Uterus (tissue), 4 donors: ENCODE measurements around the gene CCDC152. TPM values are rescaled to one million over a fixed set of nuclear protein-coding genes. Genes with fewer than 3 reads are reported as not detected.

Experiments
- DNase-seq, 2 donors: peaks; one replicate each; pipeline ENCODE4 v3.0.0-alpha.2; 2019 to 2020
- H3K27ac ChIP-seq, 2 donors: fragments of 200-600 bp; sonication (generic); 1 replicate in 1 of 2; 2 replicates in 1 of 2; pipeline ENCODE4 v1.5.1; 2016 to 2018
- H3K27me3 ChIP-seq, 2 donors: fragments of 200-600 bp; sonication (generic); one replicate each; pipeline ENCODE4 v1.5.1; 2018 to 2019; ENCODE audit warnings: control low read depth in 1 of 2
- H3K36me3 ChIP-seq, 2 donors: fragments of 200-600 bp; sonication (generic); one replicate each; pipeline ENCODE4 v1.5.1; 2019; ENCODE audit warnings: control low read depth in 1 of 2
- H3K4me1 ChIP-seq, 2 donors: fragments of 200-600 bp; sonication (generic); one replicate each; pipeline ENCODE4 v1.5.1; 2018 to 2019; ENCODE audit warnings: control low read depth in 1 of 2
- H3K4me3 ChIP-seq, 2 donors: fragments of 200-600 bp; sonication (generic); 1 replicate in 1 of 2; 2 replicates in 1 of 2; pipeline ENCODE4 v1.5.1; 2018 to 2019; ENCODE audit warnings: mild to moderate bottlenecking in 1 of 2
- H3K9me3 ChIP-seq, 2 donors: fragments of 200-600 bp; sonication (generic); one replicate each; pipeline ENCODE4 v1.5.1; 2019; ENCODE audit warnings: control low read depth in 1 of 2
- POLR2A ChIP-seq, 2 donors: fragments of 450-650 bp; IDR thresholded peaks; one replicate each; pipeline ENCODE4 v1.6.1; 2016; ENCODE audit warnings: antibody characterized with exemption in 2 of 2, mild to moderate bottlenecking in 1 of 2, moderate library complexity in 1 of 2
- intact Hi-C: fragments of 100-400 bp; cut with DNase I; formaldehyde crosslinking; loops from one replicate; pipeline ENCODE4 v1.15.1; 2023; ENCODE audit warnings: low total_unique reads
- total RNA-seq, 4 donors: library from RNA; depleted of rRNA in 3 of 4; stranded (reverse); fragments of >200 nt in 3 of 4; gene quantifications; one replicate each; pipeline versions ENCODE4 v1.1.0 to v1.2.4, GENCODE V29; 2014 to 2023
- TF ChIP-seq, protein P1 (sequence below), 4 experiments: fragments of 200-600 bp in 2 of 4; fragments of 450-650 bp in 2 of 4; sonication (generic) in 2 of 4; IDR thresholded peaks; one replicate each; pipeline ENCODE4 v1.5.1; 2016 to 2019; ENCODE audit warnings: antibody characterized with exemption in 4 of 4, mild to moderate bottlenecking in 2 of 4, moderate library complexity in 1 of 4
- donor health status: DM: yes; HTN: yes; CAD: no.

Gene CCDC152
- total RNA-seq, 4 donors from 2014 or later, result 0.76 to 3.9 TPM; not detected in 2

DNA sequence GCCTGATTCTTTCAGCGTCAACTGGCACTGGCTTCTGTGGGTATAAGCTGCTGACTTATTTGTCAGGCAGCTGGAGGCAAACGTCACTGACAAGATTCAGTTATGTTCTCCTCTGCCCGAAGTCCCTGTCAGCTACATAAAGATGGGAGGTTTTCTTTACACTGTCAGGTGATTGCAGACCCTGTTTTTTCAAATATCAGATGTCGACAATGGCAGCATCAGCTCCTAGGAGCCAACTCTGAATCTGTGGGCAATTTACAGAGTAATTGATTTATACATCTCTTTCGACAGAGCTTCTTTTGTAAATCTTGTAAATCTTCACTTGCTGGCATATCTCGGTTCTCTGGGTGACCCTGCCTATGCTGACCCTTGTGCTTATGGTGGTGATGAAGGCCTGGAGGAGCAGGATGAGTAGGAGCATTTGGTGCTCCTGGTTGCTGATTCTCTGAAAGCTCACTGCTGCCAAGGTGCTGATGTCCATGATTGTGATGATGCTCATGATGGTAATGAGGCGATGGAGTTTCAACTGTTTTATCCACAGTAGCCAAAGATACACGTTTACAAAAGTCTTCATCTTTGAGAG is 44.2 kb downstream of the CCDC152 start:
- Histone ChIP-seq H3K4me3 (no peak overlapping the region), H3K9me3 (no peaks in the 10 kb centered on the region), H3K36me3 (no peaks in the 10 kb centered on the region), H3K27ac (no peak overlapping the region), H3K27me3 (no peaks in the 10 kb centered on the region), H3K4me1 (no peaks in the 10 kb centered on the region)
- TF ChIP-seq, protein P1, sequence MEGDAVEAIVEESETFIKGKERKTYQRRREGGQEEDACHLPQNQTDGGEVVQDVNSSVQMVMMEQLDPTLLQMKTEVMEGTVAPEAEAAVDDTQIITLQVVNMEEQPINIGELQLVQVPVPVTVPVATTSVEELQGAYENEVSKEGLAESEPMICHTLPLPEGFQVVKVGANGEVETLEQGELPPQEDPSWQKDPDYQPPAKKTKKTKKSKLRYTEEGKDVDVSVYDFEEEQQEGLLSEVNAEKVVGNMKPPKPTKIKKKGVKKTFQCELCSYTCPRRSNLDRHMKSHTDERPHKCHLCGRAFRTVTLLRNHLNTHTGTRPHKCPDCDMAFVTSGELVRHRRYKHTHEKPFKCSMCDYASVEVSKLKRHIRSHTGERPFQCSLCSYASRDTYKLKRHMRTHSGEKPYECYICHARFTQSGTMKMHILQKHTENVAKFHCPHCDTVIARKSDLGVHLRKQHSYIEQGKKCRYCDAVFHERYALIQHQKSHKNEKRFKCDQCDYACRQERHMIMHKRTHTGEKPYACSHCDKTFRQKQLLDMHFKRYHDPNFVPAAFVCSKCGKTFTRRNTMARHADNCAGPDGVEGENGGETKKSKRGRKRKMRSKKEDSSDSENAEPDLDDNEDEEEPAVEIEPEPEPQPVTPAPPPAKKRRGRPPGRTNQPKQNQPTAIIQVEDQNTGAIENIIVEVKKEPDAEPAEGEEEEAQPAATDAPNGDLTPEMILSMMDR (IDR thresholded peaks at IDR 0.05), result no peak
- no peak for TF ChIP-seq POLR2A (IDR thresholded peaks at IDR 0.05)
- intact Hi-C loops, result no loop called here
- DNase-seq, result no peak

DNA sequence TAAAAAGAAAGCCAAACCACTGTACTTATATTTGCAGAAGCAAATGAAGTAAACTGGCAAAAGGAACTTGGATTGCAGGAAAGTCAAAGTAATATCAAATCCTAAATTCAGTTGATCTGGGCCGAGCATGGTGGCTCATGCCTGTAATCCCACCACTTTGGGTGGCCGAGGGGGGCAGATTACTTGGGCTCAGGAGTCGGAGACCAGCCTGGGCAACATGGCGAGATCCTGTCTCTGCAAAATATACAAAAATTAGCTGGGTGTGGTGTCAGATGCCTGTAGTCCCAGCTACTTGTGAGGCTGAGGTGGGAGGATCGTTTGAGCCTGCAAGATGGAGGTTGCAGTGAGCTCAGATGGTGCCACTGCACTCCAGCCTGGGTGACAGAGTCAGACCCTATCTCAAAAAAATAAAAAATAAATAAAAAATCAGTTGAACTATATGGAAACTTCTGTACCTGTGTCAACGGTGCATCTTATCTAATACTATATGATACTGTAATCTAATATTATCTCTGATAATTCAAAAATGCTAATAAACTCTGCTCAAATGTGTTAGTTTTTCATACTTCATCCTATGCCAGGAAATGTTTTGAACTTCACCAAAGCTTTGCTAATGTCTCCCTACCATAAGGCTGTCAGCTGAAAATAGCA is 45.0 kb downstream of the CCDC152 start:
- Histone ChIP-seq H3K9me3 (no peaks in the 10 kb centered on the region), H3K27me3 (no peaks in the 10 kb centered on the region), H3K36me3 (no peaks in the 10 kb centered on the region), H3K27ac (no peak overlapping the region), H3K4me1 (no peaks in the 10 kb centered on the region), H3K4me3 (no peak overlapping the region)
- no peak for TF ChIP-seq POLR2A (IDR thresholded peaks at IDR 0.05)
- TF ChIP-seq, protein P1 (IDR thresholded peaks at IDR 0.05), result no peak
- no peak for DNase-seq
- intact Hi-C loops, result no loop called here

DNA sequence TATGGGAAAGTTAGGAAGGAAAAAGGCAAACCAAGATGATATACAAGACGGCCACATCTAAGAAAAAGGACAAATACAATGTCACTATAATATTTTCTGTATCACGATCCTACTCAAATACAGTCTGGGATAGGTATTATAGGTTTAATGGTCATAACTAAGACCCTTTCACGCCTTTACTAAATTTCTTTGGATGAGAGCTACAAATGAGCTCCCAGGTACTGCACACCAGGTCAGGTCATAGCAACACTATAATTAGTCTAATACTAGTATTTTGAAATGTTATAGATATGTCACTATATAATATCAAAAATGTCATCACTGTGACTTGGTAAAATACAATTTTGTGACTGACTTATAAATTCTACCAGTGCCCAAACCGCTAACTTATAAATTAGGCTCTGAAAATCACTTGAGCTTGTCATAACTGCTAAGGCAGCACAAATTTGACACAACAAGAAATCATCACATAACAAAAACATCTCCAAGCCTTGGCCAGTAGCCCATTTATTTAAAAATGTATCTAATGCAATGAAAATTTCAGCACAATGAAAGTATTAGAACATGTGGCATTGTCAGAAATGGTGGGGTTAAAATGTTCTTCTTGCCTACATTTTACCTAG is 48.2 kb downstream of the CCDC152 start:
- intact Hi-C loops, result no loop called here
- no peak for DNase-seq
- Histone ChIP-seq H3K36me3 (no peaks in the 10 kb centered on the region), H3K27ac (no peak overlapping the region), H3K4me1 (no peaks in the 10 kb centered on the region), H3K4me3 (no peak overlapping the region), H3K9me3 (no peaks in the 10 kb centered on the region), H3K27me3 (no peaks in the 10 kb centered on the region)
- no peak for TF ChIP-seq POLR2A (IDR thresholded peaks at IDR 0.05)
- TF ChIP-seq, protein P1 (IDR thresholded peaks at IDR 0.05), result no peak

DNA sequence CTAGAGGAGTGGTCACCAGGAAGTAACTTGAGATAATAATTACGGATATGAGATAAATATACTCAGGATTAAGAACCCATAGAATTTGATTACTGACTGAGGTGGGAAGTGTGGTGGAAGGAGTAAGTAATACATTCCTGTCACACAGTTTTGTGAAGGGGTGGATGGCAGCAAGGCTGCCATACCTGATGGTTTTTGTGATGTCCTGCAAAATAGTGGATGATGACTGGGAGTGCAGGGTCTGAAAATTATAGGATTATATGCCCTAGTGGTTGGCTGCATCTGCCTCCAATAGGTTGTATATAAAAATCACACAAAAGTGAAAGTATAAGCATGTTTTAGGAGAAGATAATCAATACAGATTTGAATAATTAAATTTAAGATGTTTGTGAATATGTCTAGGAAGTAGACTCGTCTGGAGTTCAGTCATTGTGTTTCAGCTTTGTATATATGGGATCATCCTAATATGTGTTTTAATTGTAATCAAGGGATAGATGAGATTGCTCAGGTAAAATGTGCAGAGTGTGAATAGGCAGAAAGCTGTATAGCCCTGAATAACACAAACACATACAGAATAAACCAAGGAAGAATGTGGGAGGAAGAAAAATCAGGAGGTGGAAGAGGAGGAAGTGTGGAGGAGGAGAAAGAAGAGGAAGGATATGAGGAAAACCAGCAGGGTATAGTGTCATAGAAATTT is 49.5 kb downstream of the CCDC152 start:
- no peak for TF ChIP-seq POLR2A (IDR thresholded peaks at IDR 0.05)
- TF ChIP-seq, protein P1 (IDR thresholded peaks at IDR 0.05), result no peak
- intact Hi-C loops, result no loop called here
- no peak for DNase-seq
- no peak overlapping the region for H3K27ac ChIP-seq
- H3K9me3 ChIP-seq, result no peaks in the 10 kb centered on the region
- no peaks in the 10 kb centered on the region for H3K4me1 ChIP-seq
- no peak overlapping the region for H3K4me3 ChIP-seq
- H3K36me3 ChIP-seq, result no peaks in the 10 kb centered on the region
- H3K27me3 ChIP-seq, result no peaks in the 10 kb centered on the region
